ENCODE measurements around the gene COL20A1.

DNA sequence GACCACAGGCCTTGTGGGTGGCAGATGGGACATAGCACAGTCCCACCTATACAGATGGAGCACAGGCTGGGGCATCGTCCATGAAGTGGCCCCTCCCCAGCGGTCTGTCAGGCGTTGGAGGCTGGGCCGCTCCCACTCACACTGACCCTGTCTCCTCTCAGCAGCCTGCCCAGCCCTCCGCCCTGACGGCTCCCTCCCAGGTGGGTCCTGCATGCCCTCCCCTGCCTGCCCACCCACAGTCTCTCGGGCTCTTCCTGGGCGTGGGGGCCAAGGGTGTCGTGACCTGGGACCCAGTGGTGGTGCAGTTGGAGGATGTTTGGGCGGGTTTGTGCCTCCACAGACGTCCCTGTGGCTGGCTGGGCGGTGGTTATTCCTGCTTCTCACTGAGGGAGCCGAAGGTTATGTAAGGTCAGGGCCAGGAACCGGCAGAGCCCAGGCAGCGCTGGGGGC is 22.3 kb downstream of the COL20A1 start:
- TF ChIP-seq, protein P1, sequence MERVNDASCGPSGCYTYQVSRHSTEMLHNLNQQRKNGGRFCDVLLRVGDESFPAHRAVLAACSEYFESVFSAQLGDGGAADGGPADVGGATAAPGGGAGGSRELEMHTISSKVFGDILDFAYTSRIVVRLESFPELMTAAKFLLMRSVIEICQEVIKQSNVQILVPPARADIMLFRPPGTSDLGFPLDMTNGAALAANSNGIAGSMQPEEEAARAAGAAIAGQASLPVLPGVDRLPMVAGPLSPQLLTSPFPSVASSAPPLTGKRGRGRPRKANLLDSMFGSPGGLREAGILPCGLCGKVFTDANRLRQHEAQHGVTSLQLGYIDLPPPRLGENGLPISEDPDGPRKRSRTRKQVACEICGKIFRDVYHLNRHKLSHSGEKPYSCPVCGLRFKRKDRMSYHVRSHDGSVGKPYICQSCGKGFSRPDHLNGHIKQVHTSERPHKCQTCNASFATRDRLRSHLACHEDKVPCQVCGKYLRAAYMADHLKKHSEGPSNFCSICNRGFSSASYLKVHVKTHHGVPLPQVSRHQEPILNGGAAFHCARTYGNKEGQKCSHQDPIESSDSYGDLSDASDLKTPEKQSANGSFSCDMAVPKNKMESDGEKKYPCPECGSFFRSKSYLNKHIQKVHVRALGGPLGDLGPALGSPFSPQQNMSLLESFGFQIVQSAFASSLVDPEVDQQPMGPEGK (CRISPR knock-in tag; IDR thresholded peaks at IDR 0.05; ENCODE audit: borderline replicate concordance), result no peak
- TF ChIP-seq ZFP30 (CRISPR knock-in tag; IDR thresholded peaks at IDR 0.05) (no peak), ISL1 (CRISPR knock-in tag; IDR thresholded peaks at IDR 0.05) (no peak), ARNTL (CRISPR knock-in tag; IDR thresholded peaks at IDR 0.05; ENCODE audit: borderline replicate concordance, low read depth) (no peak)
- TF ChIP-seq, protein P2, sequence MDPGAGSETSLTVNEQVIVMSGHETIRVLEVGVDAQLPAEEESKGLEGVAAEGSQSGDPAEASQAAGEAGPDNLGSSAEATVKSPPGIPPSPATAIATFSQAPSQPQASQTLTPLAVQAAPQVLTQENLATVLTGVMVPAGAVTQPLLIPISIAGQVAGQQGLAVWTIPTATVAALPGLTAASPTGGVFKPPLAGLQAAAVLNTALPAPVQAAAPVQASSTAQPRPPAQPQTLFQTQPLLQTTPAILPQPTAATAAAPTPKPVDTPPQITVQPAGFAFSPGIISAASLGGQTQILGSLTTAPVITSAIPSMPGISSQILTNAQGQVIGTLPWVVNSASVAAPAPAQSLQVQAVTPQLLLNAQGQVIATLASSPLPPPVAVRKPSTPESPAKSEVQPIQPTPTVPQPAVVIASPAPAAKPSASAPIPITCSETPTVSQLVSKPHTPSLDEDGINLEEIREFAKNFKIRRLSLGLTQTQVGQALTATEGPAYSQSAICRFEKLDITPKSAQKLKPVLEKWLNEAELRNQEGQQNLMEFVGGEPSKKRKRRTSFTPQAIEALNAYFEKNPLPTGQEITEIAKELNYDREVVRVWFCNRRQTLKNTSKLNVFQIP (CRISPR knock-in tag; IDR thresholded peaks at IDR 0.05; ENCODE audit: borderline replicate concordance, low read depth), result no peak
